ENCODE results near the gene MAP2K4.
A peak's percentile ranks its signal among the peaks of the same experiment; 100 is the strongest.

The MAP2K4 gene

DNA sequence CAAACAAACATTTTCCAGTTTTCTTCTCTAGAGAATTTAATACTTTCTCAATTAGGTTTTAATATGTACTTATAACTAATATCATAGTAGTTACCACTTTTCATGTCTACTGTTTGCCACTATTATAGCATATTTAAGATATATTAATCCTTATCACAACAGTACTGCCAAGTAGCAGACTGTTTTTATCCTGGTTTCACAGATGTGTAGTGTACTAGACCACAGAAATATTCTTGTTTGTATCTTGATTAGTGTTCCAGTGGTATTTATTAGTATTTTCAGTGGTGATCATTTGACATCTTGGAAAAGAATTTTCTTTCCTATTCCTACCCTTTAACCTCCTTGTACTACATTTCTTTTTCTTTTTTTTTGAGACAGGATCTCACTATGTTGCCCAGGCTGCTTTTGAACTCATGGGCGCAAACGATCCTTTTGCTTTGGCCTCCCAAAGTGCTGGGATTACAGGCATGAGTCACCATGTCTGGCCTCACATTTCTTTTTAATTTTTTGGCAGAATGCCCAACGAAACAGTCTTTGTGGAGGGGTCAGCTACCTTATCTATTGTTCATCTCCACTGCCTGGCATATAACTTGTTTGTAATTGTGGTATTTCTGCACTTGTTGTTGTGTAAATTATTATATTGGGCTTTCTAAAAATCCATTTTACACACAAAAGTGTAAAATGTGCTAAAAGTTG is 27.2 kb downstream of the MAP2K4 start (continued):
- TF ChIP-seq, protein P1, sequence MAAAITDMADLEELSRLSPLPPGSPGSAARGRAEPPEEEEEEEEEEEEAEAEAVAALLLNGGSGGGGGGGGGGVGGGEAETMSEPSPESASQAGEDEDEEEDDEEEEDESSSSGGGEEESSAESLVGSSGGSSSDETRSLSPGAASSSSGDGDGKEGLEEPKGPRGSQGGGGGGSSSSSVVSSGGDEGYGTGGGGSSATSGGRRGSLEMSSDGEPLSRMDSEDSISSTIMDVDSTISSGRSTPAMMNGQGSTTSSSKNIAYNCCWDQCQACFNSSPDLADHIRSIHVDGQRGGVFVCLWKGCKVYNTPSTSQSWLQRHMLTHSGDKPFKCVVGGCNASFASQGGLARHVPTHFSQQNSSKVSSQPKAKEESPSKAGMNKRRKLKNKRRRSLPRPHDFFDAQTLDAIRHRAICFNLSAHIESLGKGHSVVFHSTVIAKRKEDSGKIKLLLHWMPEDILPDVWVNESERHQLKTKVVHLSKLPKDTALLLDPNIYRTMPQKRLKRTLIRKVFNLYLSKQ (tag by site-specific recombination; IDR thresholded peaks at IDR 0.05; ENCODE audit: borderline replicate concordance), result no peak
- no peak for TF ChIP-seq ZFP69B (tag by site-specific recombination; IDR thresholded peaks at IDR 0.05)
- TF ChIP-seq ZNF561 (tag by site-specific recombination; IDR thresholded peaks at IDR 0.05; ENCODE audit: borderline replicate concordance), result no peak
- TF ChIP-seq ZBTB8A (tag by site-specific recombination; IDR thresholded peaks at IDR 0.05), result no peak
- TF ChIP-seq KLF10 (tag by site-specific recombination; IDR thresholded peaks at IDR 0.05), result no peak
- peak; percentile 67 for TF ChIP-seq SETDB1 (IDR thresholded peaks at IDR 0.05; ENCODE audit: insufficient read length, low read length)
- no peak for TF ChIP-seq ZNF776 (tag by site-specific recombination; IDR thresholded peaks at IDR 0.05; ENCODE audit: borderline replicate concordance)
- no peak for TF ChIP-seq ZNF133 (tag by site-specific recombination; IDR thresholded peaks at IDR 0.05)
- TF ChIP-seq ZNF248 (tag by site-specific recombination; IDR thresholded peaks at IDR 0.05), result no peak
- no peak for TF ChIP-seq ZNF473 (tag by site-specific recombination; IDR thresholded peaks at IDR 0.05)
- TF ChIP-seq TRIM28 (IDR thresholded peaks at IDR 0.05; ENCODE audit: borderline replicate concordance, low read length), result no peak
- TF ChIP-seq ZNF391 (tag by site-specific recombination; IDR thresholded peaks at IDR 0.05; ENCODE audit: borderline replicate concordance, low read depth), result no peak
- TF ChIP-seq, protein P2, sequence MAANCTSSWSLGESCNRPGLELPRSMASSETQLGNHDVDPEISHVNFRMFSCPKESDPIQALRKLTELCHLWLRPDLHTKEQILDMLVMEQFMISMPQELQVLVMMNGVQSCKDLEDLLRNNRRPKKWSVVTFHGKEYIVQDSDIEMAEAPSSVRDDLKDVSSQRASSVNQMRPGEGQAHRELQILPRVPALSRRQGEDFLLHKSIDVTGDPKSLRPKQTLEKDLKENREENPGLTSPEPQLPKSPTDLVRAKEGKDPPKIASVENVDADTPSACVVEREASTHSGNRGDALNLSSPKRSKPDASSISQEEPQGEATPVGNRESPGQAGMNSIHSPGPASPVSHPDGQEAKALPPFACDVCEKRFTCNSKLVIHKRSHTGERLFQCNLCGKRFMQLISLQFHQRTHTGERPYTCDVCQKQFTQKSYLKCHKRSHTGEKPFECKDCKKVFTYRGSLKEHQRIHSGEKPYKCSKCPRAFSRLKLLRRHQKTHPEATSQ (tag by site-specific recombination; IDR thresholded peaks at IDR 0.05), result 0 out of 2 replicates have a peak, but pooled peaks have one; percentile 73
- TF ChIP-seq SP3 (tag by site-specific recombination; IDR thresholded peaks at IDR 0.05), result no peak
- no peak for TF ChIP-seq ZNF530 (tag by site-specific recombination; IDR thresholded peaks at IDR 0.05; ENCODE audit: low read depth)
- no peak for TF ChIP-seq ZNF664 (tag by site-specific recombination; IDR thresholded peaks at IDR 0.05)
- TF ChIP-seq, protein P3, sequence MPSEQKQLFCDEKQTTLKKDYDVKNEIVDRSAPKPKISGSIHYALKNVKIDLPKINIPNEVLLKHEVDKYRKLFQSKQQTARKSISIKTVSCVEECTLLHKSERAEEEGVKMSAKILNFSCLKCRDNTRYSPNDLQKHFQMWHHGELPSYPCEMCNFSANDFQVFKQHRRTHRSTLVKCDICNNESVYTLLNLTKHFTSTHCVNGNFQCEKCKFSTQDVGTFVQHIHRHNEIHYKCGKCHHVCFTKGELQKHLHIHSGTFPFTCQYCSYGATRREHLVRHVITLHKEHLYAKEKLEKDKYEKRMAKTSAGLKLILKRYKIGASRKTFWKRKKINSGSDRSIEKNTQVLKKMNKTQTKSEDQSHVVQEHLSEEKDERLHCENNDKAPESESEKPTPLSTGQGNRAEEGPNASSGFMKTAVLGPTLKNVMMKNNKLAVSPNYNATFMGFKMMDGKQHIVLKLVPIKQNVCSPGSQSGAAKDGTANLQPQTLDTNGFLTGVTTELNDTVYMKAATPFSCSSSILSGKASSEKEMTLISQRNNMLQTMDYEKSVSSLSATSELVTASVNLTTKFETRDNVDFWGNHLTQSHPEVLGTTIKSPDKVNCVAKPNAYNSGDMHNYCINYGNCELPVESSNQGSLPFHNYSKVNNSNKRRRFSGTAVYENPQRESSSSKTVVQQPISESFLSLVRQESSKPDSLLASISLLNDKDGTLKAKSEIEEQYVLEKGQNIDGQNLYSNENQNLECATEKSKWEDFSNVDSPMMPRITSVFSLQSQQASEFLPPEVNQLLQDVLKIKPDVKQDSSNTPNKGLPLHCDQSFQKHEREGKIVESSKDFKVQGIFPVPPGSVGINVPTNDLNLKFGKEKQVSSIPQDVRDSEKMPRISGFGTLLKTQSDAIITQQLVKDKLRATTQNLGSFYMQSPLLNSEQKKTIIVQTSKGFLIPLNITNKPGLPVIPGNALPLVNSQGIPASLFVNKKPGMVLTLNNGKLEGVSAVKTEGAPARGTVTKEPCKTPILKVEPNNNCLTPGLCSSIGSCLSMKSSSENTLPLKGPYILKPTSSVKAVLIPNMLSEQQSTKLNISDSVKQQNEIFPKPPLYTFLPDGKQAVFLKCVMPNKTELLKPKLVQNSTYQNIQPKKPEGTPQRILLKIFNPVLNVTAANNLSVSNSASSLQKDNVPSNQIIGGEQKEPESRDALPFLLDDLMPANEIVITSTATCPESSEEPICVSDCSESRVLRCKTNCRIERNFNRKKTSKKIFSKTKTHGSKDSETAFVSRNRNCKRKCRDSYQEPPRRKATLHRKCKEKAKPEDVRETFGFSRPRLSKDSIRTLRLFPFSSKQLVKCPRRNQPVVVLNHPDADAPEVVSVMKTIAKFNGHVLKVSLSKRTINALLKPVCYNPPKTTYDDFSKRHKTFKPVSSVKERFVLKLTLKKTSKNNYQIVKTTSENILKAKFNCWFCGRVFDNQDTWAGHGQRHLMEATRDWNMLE (tag by site-specific recombination; conservative IDR thresholded peaks at IDR 0.05; ENCODE audit: low read depth), result peak; percentile 20; the same call in 1 of the 2 replicates
- TF ChIP-seq ZNF843 (tag by site-specific recombination; IDR thresholded peaks at IDR 0.05), result no peak
- TF ChIP-seq GLIS2 (tag by site-specific recombination; IDR thresholded peaks at IDR 0.05), result no peak
- TF ChIP-seq ZBTB7A (tag by site-specific recombination; IDR thresholded peaks at IDR 0.05; ENCODE audit: low read depth), result no peak
- TF ChIP-seq ZNF223 (tag by site-specific recombination; IDR thresholded peaks at IDR 0.05), result no peak
- TF ChIP-seq ZFP37 (tag by site-specific recombination; IDR thresholded peaks at IDR 0.05), result no peak
- no peak for TF ChIP-seq ZNF654 (tag by site-specific recombination; IDR thresholded peaks at IDR 0.05; ENCODE audit: low read depth)
- no peak for TF ChIP-seq ZNF560 (tag by site-specific recombination; IDR thresholded peaks at IDR 0.05; ENCODE audit: borderline replicate concordance)
- TF ChIP-seq, protein P4, sequence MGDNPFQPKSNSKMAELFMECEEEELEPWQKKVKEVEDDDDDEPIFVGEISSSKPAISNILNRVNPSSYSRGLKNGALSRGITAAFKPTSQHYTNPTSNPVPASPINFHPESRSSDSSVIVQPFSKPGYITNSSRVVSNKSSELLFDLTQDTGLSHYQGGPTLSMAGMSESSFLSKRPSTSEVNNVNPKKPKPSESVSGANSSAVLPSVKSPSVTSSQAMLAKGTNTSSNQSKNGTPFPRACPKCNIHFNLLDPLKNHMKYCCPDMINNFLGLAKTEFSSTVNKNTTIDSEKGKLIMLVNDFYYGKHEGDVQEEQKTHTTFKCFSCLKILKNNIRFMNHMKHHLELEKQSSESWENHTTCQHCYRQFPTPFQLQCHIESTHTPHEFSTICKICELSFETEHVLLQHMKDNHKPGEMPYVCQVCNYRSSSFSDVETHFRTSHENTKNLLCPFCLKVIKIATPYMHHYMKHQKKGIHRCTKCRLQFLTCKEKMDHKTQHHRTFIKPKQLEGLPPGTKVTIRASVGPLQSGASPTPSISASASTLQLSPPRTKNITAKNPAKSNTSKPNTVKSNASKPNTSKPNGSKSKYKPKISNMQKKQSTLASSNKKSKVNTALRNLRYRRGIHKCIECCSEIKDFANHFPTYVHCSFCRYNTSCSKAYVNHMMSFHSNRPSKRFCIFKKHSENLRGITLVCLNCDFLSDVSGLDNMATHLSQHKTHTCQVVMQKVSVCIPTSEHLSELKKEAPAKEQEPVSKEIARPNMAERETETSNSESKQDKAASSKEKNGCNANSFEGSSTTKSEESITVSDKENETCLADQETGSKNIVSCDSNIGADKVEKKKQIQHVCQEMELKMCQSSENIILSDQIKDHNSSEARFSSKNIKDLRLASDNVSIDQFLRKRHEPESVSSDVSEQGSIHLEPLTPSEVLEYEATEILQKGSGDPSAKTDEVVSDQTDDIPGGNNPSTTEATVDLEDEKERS (tag by site-specific recombination; IDR thresholded peaks at IDR 0.05), result peak; percentile 59; the same call in 1 of the 2 replicates
- TF ChIP-seq, protein P5, sequence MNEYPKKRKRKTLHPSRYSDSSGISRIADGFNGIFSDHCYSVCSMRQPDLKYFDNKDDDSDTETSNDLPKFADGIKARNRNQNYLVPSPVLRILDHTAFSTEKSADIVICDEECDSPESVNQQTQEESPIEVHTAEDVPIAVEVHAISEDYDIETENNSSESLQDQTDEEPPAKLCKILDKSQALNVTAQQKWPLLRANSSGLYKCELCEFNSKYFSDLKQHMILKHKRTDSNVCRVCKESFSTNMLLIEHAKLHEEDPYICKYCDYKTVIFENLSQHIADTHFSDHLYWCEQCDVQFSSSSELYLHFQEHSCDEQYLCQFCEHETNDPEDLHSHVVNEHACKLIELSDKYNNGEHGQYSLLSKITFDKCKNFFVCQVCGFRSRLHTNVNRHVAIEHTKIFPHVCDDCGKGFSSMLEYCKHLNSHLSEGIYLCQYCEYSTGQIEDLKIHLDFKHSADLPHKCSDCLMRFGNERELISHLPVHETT (tag by site-specific recombination; IDR thresholded peaks at IDR 0.05), result no peak
